GM12864 (cell line): Measurements from ENCODE around the gene ADH1A.

Experiments
- DNase-seq: peaks from one replicate; pipeline ENCODE4 v3.0.0-alpha.2; 2011; ENCODE audit warnings: low read depth
- H3K4me3 ChIP-seq: 2 replicates; pipeline ENCODE4 v1.5.1; 2011; ENCODE audit warnings: mild to moderate bottlenecking, low read depth, low read length, control low read depth
- TF ChIP-seq, protein P1 (sequence below): IDR thresholded peaks from 2 replicates; pipeline ENCODE4 v1.5.1; 2011; ENCODE audit warnings: low read depth, mild to moderate bottlenecking, moderate library complexity, low read length, control low read depth, inconsistent platforms; ENCODE audit errors: missing control alignments

Gene ADH1A

GRCh38 chr4:99282731-99283130, 8.1 kb downstream of the ADH1A start:
- DNase-seq: no peak
- TF ChIP-seq, protein P1, sequence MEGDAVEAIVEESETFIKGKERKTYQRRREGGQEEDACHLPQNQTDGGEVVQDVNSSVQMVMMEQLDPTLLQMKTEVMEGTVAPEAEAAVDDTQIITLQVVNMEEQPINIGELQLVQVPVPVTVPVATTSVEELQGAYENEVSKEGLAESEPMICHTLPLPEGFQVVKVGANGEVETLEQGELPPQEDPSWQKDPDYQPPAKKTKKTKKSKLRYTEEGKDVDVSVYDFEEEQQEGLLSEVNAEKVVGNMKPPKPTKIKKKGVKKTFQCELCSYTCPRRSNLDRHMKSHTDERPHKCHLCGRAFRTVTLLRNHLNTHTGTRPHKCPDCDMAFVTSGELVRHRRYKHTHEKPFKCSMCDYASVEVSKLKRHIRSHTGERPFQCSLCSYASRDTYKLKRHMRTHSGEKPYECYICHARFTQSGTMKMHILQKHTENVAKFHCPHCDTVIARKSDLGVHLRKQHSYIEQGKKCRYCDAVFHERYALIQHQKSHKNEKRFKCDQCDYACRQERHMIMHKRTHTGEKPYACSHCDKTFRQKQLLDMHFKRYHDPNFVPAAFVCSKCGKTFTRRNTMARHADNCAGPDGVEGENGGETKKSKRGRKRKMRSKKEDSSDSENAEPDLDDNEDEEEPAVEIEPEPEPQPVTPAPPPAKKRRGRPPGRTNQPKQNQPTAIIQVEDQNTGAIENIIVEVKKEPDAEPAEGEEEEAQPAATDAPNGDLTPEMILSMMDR: no peak
- no peak overlapping the region for H3K4me3 ChIP-seq

GRCh38 chr4:99281261-99281660, 9.5 kb downstream of the ADH1A start:
- H3K4me3 ChIP-seq: no peak overlapping the region
- DNase-seq: no peak
- TF ChIP-seq, protein P1: no peak

GRCh38 chr4:99276417-99276816, 14.4 kb downstream of the ADH1A start:
- no peak overlapping the region for H3K4me3 ChIP-seq
- TF ChIP-seq, protein P1: no peak
- no peak for DNase-seq

GRCh38 chr4:99275885-99276284, 14.9 kb downstream of the ADH1A start:
- no peak for DNase-seq
- TF ChIP-seq, protein P1: no peak

DNA sequence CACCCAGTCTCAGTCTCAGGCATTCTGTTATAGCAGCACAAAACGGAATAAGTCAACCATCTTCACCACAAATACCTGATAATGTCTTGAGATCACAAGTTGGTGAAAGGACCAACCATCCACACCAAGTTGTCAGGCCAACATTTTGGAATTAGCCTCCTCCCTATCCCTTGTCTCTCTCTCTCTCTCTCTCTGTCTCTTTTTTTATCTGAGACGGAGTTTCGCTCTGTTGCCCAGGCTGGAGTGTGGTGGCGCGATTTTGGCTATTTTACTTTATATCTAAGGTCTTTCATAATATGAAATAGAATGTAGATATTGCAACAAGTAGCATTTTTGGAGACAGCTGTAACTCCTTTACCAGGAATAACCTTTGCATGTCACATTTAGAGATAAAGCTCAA, 15.7 kb downstream of the ADH1A start:
- DNase-seq: no peak

More at GRCh38 chr4:99275885-99276284, 14.9 kb downstream of the ADH1A start:
- no peak overlapping the region for H3K4me3 ChIP-seq

GRCh38 chr4:99273704-99274103, 17.1 kb downstream of the ADH1A start:
- TF ChIP-seq, protein P1: no peak
- DNase-seq: no peak
- no peak overlapping the region for H3K4me3 ChIP-seq

More for the DNA sequence above, 15.7 kb downstream of the ADH1A start:
- no peak overlapping the region for H3K4me3 ChIP-seq
- TF ChIP-seq, protein P1: no peak

GRCh38 chr4:99264927-99265326, 25.9 kb downstream of the ADH1A start:
- H3K4me3 ChIP-seq: no peak overlapping the region
- no peak for DNase-seq
- TF ChIP-seq, protein P1: no peak
